DMS79 treated with DMSO at 0.1 percent for 48 hours (cell line): ENCODE measurements around the gene LRFN2.

Source experiments
- DNase-seq: peaks from one replicate; lab custom pipeline; 2025; lab: John Stamatoyannopoulos, UW

LRFN2 gene

DNA sequence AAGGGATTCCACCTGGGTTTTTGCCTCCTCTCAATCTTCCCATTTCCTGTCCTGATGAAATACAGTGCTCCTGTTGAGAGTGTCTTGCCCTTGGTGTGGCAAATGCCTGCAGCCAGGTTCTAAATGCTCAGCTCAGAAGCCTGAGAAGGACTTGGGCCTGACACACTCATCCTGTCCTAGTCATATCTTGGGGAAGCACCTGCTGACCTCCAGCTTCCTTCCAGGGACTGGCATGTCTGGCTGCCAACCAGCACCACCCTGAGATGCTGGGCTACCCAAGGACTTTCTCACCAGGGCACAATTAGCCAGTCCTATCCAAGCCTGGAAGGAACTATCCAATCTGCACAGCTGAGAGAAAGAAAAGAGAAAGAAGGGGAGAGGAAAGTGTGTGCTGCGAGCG is 43.4 kb downstream of the LRFN2 start:
- DNase-seq, result no peak

DNA sequence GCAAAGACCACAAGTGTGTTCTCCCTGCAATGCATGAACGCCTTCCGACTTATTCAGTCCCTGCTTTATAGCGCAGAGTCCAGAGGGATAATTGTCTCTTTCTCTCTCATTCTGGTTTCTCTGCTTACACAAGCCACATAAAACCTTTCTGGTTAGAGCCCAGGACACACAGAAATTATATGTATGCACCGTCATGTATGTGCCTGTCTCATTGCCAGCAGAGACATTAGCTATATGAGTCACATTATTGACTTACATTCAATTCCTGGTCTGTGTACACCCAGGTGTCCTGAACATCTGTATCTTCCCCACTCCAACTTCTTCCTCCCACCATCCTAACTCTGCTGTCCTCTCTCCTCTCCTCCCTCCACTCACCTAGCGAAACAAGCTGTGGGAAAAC is 44.0 kb downstream of the LRFN2 start:
- DNase-seq, result peak; percentile 67

DNA sequence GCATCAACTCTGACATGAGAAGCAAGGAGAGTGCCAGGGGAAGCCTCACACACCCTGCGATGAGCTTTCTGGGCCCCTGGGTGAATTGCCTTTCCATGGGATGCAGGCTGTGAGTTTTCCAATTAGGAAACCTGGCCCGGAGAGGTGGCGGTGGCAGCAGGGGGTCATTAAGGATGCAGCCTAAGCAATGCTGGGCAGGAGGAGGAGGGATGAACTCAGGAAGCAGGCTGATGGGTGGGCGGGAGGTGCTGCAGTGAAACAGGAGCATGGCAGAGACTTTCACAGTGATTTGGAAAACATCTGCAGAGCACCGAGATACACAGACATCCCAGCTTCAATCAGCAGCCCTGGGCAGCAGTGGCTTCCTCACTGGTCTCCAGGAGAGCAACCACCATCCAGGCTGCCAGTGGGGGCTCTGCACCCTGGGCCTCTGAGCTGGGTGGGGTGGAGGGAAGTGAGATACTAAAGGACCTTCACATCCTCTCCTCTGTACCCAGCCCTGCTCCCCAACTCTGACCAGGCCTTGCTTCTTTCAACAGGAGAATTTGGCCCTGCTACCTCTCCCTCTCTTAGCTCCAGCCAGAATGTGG is 44.9 kb downstream of the LRFN2 start:
- no peak for DNase-seq

DNA sequence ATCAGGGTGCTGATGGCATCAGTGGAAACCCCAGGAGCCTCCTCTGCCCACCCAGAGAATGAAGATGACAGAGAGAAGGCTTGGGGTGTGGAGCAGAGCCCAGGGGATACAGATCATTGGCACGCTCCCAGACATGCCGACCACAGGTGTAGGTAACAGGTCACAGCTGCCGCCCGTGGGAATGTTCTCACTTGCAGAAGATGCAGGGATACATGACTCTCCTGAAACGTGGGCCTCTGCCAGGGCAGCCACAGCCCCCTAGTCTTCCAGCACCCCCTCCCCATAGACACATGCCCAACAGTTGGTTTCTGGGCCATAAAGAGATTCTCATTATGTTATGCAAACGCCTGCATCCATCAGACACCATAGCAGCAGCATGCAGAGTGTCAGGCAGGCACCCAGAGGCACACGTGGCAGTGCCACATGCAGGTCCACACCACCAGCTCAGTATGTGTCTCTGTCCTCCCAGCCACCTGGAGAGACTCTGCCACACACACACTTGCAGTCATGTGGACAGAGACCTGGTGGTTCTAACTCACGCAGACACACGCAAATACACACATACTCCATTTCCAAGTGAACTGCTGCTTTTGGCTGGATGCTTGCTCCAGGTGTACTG is 45.5 kb downstream of the LRFN2 start:
- no peak for DNase-seq

DNA sequence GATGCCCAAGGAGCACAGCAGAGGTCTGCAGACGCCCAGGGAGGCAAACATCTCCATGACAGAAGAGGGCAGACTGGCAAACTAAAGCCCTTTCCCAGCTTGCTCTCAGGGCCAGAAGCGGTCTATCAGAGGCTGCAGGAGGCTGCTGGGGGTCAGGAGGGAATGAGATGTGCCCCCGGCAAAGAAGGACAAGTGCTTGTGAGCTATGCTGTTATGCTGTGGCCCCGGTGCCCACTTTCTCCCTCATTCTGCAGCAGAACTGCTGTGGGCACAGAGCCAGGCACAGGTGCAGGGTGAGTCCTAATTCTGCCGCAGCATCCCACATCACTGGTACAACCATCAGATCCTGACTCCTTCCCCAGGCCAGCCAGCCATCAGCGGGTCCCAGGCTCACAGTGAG is 46.4 kb downstream of the LRFN2 start:
- DNase-seq, result no peak

DNA sequence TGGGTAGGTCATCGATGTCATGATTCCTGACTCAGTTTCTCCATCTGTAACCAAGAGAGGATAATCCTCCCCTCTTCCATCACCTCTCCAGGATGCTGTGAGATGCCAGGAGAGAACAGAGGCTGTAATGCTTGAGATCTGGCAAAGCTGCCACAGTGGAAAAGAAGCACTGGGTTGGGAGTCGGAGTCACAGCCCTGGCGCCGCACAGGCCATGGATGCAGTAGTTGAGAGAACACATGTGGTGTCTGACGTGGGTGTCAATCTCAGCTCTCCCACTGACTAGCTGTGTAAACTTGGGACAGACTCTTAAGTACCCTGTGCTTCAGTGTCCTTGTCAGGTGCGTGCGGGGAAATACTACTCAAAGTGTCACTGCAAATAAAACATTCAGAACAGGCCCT is 47.3 kb downstream of the LRFN2 start:
- DNase-seq, result no peak

DNA sequence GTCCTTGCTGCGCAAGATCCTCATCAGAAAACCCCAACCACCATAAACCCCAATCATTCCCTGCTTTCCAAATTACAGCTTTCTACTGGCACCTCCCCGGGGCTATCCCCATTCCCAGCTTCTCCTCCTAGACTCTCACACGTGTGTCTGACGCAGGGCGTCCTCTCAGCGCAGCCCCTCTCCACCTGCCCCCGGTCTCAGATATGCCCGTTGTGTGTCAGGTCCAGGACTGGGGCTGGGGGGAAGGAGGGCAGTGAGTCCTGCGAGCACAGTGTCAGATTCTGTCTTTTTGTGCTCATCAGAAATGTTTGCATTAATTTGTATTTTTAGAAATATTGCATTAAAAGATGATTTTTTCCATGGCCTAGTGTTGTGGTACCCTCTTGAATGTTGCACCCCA is 48.6 kb downstream of the LRFN2 start:
- DNase-seq, result no peak

DNA sequence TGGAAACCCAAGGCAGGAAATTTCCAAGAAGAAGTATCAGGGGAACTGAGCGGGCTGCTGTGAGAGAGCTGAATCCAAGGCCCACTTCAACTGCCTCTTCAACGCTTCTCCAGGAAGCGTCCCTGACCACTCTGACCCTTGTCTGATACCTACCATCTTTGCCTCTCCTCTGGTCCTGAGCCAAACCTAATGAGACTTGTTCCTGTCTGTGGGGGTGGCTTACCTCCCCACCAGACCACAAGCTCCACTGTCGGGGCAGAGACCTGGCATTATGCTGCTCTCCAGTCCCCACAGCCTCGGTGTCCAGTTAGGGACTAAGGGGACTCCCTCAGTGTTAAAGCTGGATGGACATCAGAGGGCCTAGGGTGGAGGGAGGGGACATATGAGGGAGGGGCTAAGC is 49.7 kb downstream of the LRFN2 start:
- DNase-seq, result no peak

DNA sequence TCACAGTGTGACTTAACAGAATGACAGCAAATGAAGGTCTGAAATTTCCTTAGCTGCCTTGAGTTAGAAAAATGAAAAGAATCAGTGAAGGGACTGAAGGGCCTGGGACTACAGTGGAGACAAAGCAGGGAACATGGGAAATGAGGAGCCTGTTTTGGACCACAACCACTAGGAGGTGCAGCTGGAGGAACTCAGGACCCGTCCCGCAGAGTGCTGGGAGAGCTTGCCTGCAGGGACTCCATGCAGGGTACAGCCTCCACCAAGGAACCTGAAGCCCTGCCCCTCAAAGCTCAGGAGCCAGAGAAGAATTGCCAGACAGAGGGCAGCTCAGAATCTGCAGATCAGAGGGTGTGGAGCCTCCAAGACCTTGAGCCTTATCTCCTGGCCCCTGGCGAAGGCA is 50.7 kb downstream of the LRFN2 start:
- no peak for DNase-seq

DNA sequence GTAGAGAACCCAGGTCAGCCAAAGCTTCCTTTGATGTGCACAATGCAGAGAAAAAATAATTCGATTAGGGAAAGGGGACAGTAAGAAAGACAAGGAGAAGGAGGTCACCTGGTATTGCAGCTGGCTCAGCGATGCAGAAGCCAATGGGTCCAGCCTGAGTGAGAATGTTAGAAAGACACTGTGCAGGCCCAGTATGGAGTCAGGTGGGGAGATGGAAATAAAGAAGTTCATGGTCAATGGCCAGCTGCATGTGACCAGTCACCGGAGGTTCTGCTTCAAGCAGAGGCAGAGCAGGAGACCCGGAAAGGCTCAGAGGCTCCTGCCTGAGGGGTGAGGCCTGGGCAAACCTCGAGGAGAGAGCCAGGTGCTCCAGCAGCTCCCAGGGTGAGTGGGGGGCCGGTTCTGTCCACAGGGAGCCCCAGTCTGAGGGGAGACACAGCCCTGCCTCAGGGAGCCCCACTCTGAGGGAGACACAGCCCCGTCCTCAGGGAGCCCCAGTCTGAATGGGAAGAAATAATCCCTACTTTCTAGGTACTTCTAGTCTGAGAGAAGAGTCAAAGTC is 51.3 kb downstream of the LRFN2 start:
- no peak for DNase-seq

DNA sequence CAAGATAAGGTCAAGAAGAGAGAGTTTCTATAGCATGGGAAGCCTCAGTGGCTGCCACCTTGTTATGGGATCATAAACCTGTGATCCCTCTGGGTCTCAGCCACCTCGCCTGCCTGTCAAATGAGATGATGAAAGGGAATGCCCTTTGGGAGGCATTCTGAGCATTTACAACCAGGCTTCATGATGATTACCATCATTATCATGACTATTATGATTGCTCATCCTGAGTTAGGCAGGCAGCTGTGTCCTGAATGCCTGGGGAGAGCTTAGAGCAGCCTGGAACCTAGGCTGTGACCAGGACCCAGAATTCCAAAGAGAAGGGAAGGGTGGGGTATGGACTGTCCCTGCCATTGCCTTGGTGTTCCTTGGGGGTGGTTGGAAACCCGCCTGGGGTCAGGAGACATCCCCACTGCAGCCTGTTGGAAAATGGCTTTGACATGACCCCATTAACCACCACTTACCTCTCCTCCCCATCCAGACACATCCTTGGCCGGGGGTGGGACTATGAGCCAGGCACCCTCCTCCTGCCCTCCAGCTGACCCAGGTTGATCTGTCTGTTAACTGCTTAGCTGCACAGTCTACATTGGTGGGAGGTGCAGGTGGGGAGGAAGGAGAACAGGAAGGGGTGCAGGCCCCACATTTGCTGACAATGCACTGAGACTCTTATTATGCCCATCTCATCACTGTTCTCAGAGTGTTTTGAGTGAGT is 51.9 kb downstream of the LRFN2 start:
- DNase-seq, result no peak

DNA sequence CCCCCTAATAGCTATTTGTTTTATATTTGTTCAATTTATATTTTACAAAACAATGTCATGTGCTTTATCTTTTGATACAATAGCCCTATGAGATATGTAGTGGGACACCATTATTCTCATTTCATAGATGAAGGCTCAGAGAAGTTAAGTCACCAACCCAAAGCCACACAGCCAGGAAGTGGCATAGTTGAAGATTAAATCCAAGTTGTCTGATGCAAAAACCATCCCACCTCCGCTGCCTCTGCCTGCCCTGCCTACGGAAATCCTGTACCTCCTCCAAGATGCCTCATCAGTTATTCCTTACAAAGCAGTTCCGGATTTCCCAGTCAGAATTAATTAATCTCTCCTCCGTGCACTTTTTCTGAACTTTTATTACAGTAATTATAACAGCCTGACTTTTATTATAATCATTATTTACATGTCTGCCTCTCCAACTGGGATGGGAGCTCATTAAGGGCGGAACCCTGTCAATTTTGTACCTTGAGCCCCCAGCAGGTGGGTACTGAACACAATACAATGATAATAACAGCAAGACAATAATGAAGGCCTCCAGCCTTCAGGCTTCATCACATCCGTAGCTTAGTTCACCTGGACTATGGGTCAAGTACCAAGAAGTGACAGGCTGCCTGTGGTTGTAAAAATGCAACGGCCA is 54.7 kb downstream of the LRFN2 start:
- no peak for DNase-seq

DNA sequence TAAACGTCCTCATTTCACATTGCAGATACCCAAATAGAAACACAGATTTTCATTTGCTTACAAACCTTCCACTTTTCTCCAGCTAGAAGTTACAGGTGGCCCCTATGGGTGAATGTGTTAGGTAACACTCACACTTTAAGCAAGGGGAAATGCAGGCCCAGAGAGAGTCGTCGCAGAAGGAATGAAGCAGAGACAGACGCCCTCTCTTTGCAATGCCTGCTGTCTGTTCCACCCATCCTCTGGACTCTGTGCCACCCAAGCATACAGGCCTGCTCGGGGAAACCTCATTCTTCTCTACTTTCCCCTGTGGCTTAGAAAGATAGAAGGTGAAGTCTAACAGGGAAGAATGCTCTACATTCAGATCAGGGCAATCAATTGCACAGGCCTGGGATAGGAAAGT is 57.2 kb downstream of the LRFN2 start:
- DNase-seq, result no peak

DNA sequence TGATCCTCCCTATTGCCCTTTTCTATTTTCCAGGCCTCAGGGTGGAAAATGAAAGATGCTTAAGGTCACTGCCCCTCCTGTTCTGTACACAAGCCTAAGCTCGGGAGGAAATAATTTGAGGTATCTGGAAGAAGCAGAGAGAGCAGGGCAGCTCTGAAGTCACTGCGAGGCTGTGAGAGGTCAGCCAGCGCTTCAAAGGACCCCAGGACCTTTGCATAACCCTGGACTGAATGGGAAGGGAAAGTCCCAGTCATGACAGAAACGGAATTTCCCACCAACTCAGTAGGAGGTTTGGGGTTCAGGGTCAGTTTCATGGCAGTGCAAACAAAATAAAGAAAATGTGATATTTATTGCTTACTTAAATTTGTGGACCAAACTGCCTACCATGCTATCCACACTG is 58.1 kb downstream of the LRFN2 start:
- no peak for DNase-seq

DNA sequence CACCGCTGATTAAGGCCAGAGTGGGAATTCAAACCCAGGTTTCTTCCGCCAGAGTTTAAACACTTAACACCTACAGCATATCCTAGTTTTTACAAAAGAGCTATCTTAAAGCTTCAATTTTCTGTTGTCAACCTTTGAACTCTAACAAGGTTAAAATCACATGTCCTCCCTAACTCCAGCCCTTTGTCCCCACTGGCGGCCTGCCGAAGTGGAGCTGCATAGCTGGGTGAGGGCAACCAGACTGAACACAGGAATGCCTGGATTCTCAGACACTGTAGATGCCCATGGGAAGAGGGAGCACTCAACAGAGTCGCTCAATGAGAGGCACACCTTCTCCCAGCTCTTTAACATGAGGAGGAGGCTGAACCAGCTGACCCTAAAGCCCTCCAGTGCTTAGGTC is 59.1 kb downstream of the LRFN2 start:
- no peak for DNase-seq

DNA sequence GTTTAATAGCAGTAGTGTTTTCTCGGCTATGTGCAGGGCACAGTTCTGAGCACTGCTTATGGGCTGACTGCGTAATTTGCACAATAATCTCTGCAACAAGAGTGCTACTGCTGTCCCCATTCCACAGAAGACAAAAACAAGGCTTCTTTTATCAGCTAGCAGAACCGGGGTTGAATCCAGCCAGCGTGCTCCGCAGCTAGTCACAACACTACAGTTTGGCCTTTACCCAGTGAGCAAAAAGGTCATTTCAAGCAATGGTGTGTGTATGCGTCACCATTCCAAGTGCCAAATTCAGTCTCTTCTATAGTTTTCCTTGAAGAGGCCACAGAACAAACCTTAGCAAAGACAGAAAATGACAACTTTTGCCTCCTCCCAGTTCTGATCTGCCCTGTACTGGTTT is 61.1 kb downstream of the LRFN2 start:
- no peak for DNase-seq

DNA sequence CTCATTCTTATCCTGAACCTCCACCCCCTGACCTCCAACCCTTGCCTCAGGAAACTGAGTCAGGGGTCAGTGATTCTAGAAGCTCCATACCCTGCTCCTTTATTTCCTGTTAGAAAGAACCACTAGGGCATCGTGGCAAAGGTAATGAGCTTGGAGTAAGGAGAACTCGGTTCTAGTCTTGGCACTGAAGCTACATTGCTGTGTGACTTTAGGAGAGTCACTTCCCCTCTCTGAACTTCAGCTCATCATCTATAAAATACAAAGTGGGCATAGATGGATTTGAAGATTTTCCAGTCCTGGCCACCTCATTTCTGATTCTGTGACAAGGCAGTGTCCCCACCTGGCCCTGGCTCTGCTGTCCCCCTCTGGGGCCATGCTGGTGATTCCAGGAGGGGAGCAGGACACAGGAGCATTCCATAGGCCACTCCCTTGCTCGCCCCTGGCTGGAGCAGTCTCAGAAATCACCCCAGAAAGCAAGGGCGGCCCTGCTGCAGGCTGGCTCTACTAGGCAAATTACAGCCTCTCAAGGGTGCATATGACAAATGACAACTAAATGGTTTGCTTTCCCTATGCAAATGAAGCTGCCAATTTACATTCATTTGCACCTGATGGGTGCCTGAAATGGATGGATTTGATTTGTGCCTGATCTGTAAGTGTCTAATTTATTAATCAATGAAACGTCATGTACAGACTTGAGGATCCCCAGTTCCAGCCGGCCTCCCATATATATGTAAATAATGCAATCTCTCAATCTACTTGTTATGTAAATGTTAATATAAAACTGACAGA is 62.2 kb downstream of the LRFN2 start:
- no peak for DNase-seq

DNA sequence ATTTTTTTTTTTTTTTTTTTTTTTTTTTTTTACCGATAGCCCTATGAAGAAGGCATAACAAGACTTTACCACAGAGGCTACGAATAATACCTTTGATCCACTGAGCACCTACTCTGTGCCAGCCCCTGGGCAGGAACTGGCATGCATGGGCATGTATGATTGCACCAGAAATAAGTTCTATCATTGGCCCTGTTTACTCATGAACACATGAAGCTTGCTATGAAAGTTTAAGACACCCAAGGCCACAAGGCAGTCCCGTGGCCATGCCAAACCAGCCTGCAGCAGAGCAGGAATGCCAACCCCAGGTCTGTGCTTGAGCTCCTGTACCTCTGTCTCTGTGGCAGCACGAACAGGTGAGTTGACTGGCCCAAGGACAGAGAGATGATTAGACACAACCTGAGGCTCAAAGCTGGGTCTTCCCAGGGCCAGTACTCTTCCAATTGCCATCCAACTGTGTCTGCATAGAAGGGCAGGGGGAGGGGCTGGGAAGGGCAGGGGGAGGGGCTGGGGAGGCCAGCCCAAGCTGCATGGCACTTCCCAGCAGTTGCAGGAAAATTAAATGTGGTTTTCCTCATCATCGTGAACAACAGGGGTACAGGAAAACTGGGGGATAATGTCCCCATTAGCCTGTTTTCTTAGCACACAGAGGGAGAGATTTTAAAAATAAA is 63.5 kb downstream of the LRFN2 start:
- no peak for DNase-seq

DNA sequence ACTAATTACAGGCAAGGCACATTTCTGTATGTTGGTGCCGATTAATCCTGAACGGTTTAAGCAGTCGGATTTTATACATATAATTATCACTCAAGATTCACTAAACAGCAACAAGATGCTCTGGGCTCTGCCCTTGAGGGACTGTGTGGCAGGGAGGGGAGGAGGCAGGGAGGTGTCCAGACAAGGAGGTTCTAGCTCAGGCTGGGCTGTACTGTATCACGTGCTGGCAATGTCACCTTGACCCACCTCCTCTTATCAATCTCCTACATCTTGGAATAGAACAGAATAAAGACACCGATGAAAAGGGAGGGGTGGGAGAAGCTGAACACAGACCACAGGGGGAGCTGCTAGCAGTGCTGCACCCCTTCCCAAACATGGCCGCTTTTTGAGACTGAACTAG is 65.7 kb downstream of the LRFN2 start:
- no peak for DNase-seq

DNA sequence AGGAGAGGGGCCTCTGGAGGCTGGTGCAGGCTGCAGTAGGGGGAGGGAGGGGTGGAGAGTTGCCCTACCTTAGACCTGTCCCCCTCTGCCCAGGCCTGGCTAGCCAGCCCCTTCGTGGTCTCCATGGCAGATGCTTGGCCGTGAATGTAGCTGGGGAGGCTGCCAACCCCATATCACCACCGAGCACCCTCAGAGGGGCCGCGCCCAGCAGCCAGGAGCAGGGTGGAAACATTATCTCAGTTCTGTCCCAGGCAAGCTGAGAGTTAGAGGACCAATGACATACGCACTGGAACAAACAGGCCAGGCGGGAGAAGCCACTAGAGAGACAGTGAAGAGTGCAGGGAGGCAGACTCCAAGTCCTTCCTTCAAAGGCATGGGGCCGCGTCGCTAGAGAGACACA is 66.5 kb downstream of the LRFN2 start:
- peak; percentile 74 for DNase-seq

DNA sequence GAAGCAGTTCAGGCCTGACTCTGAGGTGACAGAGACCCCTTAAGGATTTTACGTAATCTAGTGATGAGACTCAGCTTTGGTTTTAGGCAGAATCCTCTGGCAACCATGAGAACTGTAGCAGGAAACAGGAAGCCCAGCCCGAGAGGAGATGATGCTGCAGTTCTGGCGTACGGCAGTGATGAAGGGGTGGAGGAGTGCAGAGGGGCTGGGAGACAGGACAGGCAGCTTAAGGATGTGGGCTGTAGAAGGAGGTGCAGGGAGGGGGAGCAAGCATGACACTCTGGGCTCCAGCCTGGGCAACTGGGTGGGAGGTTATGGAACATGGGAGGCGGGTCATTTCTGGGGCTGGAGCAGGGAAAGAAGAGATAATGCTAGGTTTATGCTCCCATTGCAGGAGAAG is 67.1 kb downstream of the LRFN2 start:
- no peak for DNase-seq

DNA sequence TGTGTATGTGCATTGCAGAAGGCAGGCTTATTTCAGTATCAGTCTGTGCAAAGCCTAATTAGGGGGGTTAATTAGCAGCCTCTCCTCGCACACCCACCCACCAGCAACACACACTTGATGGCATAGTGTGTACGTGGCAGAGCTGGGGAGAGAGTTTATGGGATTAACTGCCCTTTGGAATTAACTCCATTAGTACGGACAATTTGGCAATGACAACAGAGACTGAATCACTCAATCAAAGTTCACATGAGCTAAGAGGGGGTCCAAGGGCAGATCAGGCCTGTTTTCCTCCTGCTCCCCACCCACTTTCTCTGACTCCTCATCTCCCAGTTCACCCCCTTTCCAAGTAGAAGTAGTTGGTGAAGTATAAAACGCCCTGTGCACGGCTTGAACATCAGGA is 69.5 kb downstream of the LRFN2 start:
- no peak for DNase-seq
